NCI-H2171 treated with DMSO at 0.1 percent for 48 hours (cell line): ENCODE measurements around the gene SERPINF2.
"Not testable (repeated sequence)": the region's sequence is repeated elsewhere in the genome, so short reads cannot be mapped to it uniquely, and the experiment has no call there.

Experiments
- DNase-seq: peaks from one replicate; lab custom pipeline; 2025; lab: John Stamatoyannopoulos, UW

SERPINF2 gene

DNA sequence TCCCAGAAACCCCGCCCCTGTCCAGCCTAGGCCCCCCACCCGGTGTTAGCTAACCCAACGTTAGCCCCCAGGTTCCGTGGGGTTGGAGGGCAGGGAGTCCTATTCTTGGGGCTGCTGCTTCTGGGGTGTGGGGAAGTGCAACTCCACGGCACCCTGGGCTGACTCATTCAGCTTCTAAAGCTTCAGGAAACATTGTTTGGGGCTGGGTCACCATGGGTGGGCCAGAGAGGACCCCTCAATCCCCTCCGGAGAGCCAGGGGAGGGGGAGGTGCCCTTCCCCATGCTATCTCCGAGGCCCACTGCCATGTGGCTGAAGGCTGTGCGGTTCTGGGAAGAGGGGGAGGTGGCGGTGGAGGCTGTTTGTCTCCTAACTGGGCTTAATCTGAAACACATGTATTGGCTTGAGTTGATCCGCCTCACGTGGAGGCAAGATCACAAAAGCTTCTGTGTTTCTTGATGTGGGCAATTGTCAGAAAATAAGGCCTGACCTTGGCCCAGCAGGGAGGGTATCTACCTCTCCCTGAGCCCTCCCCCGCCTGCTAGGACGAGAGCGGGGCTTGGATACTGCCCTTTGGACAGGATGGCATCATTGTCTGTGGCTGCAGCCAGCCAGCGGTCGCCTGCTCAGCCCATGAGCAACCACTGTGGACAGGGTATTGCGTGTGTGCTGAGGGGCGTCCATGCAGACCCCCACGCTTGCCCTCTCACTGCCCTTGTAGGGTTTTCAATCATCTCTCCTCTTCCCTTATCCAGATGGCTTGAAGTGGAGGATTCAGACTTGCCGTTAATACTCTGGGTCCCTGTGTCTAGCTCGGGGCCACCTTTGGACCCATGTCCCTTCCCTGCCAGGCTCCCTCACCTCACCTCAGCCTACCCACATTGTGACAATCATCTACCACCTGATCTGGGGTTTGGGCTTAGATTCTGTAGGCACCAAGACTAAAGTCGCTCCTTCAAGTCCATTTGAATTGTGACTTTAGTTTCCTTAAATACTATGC is 20.5 kb downstream of the SERPINF2 start:
- DNase-seq, result no peak

DNA sequence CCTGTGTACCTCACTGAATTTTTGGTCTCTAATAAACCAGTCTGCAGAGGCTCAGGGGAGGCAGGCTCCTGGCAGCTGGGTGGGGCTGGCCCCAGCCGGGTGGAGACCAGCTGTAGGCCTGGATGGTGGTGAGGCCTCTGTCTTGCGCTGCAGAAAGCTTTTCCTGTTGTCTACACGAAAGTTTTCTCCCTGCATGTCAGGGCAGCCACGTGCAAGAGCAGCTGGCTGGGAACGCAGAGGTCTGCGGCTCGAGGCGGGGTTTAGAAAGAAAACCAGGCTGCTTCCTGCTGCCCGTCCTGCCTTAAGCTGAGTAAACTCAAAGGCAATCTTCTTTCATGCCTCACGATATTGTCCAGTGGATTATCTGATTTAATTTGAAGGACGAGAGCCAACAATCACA is 21.6 kb downstream of the SERPINF2 start:
- peak; percentile 60 for DNase-seq

DNA sequence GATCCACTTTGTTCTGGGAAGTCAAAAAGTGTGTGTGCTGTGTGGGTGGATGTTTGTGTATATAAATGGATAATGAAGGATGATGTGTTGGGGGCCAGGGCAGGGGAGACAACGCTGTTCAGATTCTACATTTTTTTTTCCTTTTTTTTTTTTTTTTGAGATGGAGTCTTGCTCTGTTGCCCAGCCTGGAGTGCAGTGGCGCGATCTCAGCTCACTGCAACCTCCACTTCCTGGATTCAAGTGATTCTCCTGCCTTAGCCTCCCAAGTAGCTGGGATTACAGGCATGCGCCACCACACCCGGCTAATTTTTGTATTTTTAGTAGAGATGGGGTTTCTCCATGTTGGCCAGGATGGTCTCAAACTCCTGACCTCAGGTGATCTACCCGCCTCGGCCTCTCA is 22.0 kb downstream of the SERPINF2 start:
- not testable (repeated sequence) for DNase-seq

DNA sequence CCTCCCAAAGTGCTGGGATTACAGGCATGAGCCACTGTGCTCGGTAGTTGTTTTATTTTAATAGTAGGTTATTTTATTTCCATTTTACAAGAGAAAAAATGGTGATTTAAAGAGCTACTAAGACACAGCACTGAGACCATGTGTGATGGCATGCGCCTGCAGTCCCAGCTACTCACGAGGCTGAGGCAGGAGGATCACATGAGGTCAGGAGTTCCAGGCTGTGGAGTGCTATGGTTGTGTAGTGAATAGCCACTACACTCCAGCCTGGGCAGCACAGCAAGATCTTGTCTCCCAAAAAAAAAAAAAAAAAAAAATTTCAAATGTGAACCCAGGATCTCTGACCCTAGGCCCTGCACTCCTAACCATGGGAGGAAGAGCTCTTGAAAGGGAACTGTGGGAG is 22.9 kb downstream of the SERPINF2 start:
- DNase-seq, result no peak

DNA sequence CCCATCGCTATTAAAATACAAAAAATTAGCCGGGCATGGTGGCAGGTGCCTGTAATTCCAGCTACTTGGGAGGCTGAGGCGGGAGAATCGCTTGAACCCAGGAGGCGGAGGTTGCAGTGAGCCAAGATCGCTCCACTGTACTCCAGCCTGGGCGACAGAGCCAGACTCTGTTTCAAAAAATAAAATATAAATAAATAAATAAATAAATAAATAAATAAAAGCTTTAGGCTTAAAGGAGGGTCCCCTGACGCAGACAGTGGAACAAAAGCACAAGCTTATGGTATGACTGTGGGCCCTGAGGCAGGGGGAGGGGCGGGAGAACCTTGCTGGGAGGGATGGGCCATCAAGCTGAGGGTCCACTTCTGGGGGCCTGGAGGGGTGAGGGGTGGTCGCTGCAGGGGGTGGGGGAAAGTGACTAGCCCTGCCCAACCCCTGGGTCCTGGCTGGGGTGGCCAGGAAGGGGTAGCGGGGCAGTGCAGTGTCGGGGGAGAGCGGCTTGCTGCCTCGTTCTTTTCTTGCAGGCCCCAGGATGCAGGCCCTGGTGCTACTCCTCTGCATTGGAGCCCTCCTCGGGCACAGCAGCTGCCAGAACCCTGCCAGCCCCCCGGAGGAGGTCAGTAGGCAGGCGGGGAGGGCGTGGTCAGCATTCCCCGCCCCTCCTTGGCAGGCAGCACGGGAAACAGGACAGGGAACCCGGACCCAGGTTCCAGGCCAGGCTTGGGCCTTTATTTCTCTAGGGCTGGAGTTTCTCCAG is 23.9 kb downstream of the SERPINF2 start:
- no peak for DNase-seq

DNA sequence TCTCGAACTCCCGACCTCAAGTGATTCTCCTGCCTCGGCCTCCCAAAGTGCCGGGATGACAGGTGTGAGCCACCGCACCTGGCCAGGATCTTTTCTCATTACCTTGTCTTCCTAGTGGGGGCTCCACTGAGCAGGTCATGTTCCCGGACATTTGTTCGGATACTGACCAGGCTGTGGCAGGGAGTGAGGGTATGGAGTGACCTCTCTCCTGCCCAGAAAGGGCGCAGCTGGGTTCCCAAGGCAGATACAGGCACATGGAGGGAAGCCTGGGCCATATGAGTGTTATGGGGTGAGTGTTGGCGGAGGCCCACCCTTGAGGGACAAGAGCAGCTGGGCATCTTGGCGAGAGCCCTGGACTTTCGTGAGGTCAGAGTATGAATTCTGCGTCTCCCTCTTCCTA is 24.7 kb downstream of the SERPINF2 start:
- DNase-seq, result no peak

DNA sequence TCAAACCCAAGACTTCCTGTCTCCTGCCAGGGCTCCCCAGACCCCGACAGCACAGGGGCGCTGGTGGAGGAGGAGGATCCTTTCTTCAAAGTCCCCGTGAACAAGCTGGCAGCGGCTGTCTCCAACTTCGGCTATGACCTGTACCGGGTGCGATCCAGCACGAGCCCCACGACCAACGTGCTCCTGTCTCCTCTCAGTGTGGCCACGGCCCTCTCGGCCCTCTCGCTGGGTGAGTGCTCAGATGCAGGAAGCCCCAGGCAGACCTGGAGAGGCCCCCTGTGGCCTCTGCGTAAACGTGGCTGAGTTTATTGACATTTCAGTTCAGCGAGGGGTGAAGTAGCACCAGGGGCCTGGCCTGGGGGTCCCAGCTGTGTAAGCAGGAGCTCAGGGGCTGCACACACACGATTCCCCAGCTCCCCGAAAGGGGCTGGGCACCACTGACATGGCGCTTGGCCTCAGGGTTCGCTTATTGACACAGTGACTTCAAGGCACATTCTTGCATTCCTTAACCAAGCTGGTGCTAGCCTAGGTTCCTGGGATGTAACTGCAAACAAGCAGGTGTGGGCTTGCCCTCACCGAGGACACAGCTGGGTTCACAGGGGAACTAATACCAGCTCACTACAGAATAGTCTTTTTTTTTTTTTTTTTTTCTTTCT is 27.3 kb downstream of the SERPINF2 start:
- DNase-seq, result peak; percentile 99

DNA sequence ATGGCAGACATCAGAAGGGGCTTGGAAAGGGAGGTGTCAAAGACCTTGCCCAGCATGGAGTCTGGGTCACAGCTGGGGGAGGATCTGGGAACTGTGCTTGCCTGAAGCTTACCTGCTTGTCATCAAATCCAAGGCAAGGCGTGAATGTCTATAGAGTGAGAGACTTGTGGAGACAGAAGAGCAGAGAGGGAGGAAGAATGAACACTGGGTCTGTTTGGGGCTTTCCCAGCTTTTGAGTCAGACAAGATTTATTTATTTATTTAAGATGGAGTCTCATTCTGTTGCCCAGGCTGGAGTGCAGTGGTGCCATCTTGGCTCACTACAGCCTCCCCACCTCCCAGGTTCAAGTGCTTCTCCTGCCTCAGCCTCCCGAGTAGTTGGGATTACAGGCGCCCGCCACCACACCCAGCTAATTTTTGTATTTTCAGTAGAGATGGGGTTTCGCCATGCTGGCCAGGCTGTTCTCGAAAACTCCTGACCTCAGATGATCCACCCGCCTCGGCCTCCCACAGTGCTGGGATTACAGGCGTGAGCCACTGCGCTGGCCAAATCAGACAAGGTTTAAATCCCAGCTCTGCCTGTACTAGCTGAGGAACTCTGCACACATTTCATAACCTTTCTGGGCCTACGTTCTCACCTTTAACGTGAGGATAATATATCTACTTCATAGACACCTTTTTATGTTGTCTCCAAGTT is 30.5 kb downstream of the SERPINF2 start:
- DNase-seq, result not testable (repeated sequence)

DNA sequence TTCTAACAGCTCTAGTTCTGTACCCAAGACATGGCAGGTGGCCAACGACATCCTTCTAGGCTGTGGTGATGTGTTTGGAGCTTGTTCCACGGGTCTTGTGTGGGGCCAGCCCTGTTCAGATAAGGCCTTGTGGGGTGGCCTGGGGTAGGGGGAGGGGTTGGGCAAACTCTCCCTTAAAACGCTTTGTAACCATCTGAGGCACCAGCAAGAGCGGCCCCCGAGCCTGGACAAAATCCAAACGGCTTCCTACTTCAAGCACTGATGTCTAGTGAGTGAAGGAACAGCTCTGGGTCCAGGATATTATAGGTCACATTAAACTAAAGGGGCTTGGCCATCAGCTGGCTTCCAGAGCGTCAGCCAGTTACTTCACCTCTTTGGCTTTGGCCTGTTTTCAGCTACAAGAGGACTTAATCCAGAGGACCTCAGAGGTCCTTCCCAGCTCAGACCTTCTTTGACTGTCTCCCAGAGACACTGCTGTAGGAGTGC is 31.1 kb downstream of the SERPINF2 start:
- no peak for DNase-seq

DNA sequence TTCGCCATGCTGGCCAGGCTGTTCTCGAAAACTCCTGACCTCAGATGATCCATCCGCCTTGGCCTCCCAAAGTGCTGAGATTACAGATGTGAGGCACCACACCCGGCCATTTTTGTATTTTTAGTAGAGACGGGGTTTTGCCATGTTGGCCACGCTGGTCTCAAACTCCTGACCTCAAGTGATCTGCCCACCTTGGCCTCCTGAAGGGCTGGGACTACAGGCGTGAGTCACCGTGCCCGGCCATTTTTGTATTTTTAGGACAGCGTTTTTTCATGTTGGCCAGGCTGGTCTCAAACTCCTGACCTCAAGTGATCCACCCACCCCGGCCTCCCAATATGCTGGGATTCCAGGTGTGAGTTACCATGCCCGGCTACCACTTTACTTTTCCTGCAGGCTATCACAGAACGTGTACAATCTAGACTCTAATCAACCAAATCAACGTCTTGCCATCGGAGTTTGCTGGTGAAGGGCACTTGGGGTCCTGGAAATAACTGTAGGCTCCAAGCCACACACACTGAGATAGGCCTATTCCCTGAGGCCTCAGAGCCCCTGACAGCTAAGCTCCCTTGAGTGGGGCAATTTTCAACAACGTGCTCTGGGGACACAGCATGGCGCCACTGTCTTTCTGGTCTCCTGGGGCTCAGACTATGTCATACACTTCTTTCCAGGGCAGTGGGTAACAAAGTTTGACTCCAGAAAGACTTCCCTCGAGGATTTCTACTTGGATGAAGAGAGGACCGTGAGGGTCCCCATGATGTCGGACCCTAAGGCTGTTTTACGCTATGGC is 31.9 kb downstream of the SERPINF2 start:
- no peak for DNase-seq

DNA sequence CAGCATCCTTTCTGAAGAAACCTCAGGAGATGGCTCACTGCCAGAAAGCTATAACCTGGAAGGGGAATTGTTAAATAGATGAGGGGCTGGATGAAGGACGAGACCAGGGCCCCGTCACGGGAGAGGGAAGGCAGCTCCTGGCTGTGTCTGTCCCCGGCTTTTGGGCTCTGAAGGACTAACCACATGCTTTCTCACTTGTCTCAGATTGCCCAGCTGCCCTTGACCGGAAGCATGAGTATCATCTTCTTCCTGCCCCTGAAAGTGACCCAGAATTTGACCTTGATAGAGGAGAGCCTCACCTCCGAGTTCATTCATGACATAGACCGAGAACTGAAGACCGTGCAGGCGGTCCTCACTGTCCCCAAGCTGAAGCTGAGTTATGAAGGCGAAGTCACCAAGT is 33.7 kb downstream of the SERPINF2 start:
- DNase-seq, result peak; percentile 72

DNA sequence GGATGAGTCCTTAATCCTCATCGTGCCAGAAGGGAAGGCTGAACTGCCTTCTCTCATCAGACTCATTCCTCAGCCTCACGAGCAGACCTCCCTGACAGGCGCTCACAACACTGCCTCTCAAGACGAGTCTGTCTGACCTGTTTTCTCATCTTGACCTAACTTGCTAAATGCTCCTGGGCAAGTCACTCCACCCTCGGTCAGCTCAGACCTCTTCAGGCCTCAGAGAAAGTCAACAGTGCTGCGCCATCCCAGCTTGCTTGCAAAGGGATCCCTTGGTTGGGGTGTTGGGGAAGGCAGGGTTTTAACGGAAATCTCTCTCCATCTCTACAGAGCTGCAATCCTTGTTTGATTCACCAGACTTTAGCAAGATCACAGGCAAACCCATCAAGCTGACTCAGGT is 34.2 kb downstream of the SERPINF2 start:
- DNase-seq, result no peak

DNA sequence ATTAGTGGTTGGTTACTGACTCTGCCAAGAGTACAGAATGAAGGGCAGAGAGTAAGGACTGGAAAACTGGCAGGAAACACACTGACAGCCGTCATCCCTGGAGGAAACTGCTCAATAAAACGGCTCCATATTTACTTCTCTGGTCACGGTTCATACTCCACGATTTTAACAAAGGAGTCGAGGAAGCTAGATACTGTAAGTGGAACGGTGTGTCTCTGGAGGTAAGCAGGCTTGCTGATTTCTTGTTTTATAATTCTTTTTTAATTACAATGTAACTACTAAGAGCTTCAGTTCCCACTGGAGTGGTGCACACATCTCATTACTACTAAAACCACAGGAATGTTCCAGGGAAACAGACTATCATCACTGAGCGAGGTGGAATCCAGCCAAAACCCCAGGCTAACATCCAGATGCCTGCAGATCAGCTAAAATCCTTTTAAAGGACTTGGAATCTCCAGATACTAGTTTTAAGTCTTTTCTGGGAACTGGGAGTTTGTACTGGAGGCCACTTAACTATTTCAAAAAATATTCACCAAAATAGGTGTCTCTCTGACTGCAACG is 37.0 kb downstream of the SERPINF2 start:
- no peak for DNase-seq

DNA sequence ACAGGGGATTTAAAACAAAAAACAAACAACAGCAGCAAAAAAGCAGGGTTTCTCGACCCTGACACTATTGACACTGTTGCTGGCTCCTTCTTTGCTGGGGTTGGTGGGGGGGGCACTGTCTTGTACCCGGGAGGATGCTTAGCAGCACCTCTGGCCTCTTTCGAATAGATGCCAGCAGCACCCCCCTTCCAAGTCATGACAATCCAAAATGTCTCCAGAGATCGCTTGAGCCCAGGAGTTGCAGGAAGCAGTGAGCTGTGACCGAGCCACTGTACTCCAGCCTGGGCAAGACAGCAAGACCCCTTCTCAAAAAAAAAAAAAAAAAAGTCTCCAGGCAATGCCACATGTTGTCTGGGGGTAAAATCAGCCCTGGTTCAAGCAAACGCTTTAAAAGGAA is 39.5 kb downstream of the SERPINF2 start:
- DNase-seq, result no peak

DNA sequence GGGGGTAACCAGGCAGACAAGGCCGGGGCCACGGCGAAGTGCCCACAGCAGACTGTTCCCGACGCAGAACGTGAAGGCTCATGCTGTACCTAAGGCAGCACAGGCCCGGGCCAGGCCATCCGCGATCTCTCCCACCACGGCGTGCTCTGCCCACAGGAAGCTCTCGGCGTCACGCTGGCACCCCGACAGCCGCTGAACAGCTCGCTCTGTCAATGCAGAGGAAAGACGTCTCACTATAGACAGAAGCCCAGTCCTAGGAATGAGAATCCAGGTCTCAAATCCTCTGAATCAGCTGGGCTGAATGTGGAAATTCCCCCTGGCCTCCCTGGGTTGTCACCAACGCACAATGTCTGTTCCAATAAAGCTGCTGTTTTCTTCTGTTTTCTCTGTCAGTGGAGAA is 40.6 kb downstream of the SERPINF2 start:
- no peak for DNase-seq

DNA sequence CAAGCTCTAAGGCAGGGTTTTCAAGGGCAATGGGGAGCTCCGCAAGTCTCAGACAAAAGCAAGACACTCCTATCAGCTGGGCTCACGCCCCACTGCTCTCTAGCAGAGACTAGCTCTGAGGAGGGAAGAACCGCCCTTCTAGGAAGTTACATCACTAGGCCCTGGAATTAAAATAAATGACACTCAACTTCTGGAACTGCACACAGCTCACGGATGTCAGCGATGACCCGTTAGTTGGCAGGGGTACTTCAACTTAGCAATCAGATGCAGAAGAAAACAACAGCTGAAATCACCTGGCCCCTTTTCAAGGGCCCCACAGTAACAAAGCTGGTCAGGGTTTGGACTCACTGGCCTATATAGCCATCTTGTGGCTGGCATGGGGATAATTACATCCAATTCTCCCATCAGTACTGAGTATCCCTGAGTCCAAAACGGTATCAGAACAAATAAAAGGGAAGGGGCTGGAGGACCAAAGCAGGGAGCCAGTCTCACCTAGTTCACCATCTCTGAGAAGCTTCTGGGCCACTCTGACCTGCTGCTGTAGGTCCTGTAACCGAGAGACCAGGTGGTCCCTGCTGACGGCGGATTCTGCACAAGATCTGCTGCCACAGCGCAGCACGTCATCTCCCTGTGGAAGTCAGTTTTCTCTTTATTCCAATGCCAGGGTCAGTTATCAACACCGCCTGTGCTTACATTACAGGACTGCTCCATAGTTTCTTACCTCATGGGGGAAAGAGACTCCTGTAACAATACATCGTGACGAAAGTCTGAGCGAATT is 41.4 kb downstream of the SERPINF2 start:
- DNase-seq, result peak; percentile 45

DNA sequence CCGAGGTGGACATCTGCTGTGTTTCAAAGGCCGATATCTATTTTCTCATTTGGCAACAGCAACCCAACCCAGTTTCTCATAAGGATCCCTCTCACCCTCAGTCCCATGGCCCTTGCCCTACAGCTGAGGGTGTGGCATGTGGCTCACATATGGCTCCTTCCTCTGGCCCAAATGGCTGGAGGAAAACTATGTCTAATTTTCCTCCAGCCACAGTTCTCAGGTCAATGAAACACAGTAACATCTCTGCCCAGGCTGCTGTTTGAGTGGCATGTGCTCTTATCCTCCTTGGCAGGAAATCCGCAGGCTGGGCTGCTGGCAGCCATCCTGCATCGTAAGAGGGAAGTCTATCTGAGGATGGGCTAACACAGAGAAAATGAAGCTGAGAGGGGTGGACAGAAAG is 43.3 kb downstream of the SERPINF2 start:
- no peak for DNase-seq

DNA sequence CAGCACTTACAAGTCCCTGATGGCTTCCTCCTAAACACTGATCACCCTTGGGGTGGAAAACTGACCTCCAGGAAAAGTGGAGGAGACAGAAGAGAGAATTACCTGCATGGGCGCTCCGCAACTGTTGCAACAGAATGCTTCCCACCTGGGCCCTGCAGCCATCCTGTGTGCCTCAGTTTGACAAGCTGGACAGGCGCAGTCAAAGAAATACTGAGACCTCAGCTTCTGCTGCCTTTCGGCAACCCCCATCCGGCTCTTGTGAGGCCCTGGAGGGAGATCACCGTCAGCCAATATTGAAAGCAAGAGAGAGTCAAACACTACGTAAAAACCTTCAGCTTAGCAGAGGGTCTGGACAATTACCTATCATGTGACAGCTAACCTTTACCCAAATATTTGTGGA is 44.0 kb downstream of the SERPINF2 start:
- no peak for DNase-seq

DNA sequence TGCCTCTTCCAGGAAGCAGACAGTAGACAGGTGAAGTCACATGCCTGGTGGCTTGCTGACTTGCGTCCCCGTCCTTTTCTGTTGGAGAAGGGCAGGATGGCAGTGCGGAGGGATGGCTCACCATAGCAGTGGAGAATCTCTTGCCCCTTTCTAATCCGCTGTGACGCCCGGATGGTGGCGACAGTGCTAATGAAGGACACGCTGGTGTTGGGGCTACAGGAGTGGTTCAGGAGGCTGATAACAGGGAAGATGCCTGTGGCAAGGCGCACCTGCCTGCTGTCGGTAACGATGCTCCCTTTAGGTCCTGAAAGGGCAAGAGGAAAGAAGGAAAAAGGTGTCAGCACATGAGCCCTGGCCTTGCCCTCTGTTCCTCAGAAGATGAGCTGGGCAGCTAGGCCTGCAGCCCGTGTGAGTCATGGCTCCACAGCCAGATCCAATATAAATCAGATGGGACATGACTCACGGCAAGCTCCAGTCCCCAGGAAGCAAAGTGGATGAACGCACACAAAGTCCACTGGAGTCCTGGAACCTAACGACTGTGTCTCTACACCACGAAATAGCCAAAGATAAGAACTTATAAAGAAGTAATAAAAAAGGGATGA is 44.7 kb downstream of the SERPINF2 start:
- no peak for DNase-seq
